Activated naive CD4-positive, alpha-beta T cell (primary cell): ENCODE data around the gene AGAP3.

Experiments used
- DNase-seq, 4 experiments: peaks; one replicate each; lab custom pipeline; 2025; lab: John Stamatoyannopoulos, UW

Gene AGAP3

GRCh38 chr7:151187409-151188251, 101.4 kb downstream of the AGAP3 start:
- DNase-seq: no peak

DNA sequence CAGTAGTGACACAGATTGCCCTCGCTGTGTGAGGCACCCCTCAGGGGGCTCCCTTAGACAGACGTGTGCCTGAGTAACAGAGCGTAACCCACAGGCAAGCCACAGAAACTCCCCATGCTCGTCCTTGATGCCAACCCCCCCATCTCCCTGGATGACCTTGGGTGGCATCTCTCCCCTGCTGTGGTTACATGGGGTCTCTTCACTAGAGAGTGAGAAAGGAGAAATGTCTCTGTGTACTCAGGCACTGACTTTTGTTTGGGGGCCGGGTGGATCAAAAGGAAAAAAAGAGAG, 101.9 kb downstream of the AGAP3 start:
- DNase-seq: no peak

- DNase-seq: no peak
Observed at GRCh38 chr7:151189038-151189437, 102.8 kb downstream of the AGAP3 start.

- DNase-seq: no peak
Observed at GRCh38 chr7:151191544-151191943, 105.3 kb downstream of the AGAP3 start.

- no peak for DNase-seq
Observed at GRCh38 chr7:151192002-151192539, 105.8 kb downstream of the AGAP3 start.

DNA sequence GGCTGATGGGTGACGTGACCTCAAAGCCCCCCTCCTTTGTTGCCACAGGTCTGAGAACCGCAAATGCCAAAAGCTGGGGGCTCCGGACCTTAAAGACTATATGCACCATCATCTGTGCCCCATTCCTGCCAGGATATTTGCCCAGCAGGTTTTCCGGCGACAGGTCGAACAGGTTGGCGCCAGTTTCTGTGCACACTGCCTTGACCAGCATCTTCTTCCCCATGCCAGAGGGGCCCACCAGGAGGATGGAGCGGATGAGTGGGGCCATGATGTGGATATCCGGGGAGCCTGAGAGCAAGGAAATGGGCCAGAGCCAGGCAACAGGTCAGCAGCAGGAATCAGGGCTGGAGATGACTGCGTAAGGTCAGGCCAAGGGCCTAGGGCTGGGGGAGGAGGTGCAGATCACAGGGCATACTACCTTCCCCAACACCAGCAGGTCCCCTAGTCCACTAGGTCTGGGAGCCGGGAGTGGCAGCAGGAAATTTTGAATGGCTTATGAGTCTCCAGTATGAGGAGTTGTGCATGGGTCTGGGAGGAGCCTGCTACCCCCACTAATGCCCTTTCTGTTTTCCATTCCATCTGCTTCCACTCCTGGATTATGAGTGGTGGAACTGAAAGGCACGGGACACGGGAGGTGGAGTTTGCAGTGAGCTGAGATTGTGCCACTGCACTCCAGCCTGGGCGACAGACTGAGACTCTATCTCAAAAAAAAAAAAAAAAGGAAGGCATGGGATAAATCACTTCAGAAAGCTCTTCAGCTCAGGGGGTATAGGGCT, 107.1 kb downstream of the AGAP3 start:
- DNase-seq: no peak
